M059J (cell line): ENCODE measurements around the gene MAMDC4. TPM values are rescaled to one million over a fixed set of nuclear protein-coding genes. Genes with fewer than 3 reads are reported as not detected.

ENCODE experiments used
- DNase-seq: peaks from one replicate; pipeline ENCODE4 v3.0.0-alpha.2; 2012; ENCODE audit warnings: low read depth
- total RNA-seq: library from RNA; depleted of rRNA; stranded (reverse); fragments of >200 nt; shearing (Covaris generic); gene quantifications from 2 replicates; pipeline ENCODE4 v1.2.3, GENCODE V29; 2014; rRNA removed

The MAMDC4 gene
- total RNA-seq, 1 experiment from 2014 or later = 0.44 TPM

DNA sequence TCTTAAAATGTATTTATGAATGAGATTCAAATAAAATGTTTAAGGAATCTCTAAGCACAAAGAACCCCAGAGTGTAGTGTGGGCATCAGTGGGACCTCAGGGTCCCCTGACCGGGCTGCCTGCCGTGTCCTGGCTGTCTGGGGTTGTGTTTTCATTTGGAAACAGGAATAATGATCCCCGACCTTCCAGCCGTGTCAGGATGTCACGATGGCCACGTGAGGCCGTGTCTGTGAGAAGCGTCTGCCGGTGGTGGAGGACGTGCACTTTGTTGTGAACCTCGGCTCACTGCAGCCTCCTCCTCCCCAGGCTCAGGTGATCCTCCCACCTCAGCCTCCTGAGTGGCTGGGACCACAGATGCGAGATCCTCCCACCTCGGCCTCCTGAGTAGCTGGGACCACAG is 38.5 kb downstream of the MAMDC4 start:
- DNase-seq = no peak

DNA sequence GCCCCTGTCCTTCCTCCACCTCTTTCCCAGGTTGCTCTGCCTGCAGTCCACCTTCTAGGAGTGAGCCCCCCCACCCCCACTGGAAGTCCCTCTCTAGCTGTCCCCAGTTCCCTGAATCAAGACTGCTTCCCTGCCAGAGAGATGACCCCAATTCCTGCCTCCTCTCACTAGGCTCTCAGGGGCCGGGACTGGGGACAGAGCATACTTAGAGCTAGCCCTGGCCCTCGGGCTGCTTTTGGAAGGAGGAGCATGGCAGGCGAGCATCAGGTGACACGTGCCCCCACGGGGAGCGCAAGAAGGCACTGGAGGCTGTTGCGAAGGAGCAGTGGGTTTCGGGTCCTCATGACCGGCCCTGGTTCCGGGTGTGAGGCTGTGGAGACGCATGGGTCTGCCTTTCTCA is 43.9 kb downstream of the MAMDC4 start:
- DNase-seq = no peak

DNA sequence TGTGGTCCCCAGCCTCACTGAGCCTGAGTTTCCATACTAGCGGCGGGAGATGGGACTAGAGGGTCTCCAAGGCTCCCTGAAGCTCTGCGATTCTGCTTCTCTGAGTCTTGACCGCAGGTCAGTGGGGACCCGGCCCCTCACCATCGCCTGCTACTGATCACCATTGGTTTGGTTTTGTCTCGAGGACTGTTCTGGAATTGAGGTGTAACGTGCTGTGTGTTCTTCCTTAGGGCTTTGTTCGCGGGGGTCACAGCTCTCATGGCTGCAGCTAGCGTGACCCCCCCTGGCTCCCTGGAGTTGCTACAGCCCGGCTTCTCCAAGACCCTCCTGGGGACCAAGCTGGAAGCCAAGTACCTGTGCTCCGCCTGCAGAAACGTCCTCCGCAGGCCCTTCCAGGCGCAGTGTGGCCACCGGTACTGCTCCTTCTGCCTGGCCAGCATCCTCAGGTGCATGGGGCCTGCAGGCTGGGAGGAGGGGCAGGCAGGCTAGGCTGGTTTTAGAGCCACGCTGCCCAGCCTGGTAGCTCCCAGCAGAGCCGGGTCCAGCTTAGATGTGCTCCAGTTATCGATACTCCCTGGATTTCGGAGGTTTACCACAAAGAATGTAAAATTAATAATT is 46.4 kb downstream of the MAMDC4 start:
- no peak for DNase-seq

- no peak for DNase-seq
These were observed 47.0 kb downstream of the MAMDC4 start for GRCh38 chr9:136899196-136899595.

GRCh38 chr9:136900556-136900955 is 48.4 kb downstream of the MAMDC4 start:
- no peak for DNase-seq

DNA sequence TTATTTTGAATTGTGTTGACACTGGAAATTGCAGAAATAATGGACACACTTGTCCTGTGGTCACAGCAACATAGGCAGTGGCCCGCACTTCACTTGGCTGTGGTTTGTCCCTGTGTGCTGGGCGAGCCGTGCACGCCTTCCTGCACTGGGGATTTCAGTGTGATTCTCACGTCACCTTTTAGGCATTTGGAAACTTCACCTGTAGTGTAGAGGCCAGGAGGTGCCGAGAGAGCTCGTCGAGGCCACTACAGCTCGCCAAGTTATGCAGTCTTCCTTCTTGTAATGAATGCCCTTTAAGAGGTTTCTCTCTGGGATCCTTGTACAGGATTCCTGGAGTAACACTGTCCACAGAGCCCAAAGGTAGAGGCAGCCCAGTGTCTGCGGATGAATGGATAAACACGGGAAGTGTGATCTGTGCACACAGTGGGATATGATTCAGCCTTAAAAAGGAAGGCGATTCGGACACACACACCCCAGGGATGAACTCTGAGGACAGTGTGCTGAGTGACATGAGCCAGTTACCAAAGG is 48.9 kb downstream of the MAMDC4 start:
- DNase-seq = no peak

- DNase-seq = peak; percentile 93
These were observed 49.5 kb downstream of the MAMDC4 start for GRCh38 chr9:136901516-136902258.

DNA sequence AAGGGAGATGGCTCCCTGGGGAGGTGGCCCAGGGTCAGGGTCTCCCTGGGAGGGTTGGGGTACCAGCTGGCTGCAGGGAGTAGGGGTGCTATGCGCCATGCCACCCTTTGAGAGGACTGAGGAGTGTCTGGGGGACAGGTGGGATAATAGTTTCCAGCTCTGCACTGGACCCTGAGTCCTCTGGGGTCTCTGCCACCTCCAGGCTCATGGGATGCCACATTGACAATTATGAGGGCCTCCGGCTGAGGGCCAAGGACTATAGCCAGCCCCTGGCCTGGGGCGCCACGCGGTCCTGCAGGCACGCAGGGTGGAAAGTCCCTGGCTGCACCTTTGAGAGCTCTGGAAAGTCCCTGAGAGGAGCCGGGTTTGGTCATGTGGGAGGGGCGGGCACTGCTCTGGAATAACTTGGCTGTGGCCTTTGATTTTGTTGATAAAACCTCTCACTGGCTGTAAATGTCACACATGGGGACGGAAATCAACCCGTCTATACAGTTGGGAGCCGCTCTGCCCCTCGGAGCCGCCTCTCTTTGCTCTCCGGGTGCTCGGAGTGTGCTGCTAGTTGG is 50.2 kb downstream of the MAMDC4 start:
- DNase-seq = peak; percentile 94

DNA sequence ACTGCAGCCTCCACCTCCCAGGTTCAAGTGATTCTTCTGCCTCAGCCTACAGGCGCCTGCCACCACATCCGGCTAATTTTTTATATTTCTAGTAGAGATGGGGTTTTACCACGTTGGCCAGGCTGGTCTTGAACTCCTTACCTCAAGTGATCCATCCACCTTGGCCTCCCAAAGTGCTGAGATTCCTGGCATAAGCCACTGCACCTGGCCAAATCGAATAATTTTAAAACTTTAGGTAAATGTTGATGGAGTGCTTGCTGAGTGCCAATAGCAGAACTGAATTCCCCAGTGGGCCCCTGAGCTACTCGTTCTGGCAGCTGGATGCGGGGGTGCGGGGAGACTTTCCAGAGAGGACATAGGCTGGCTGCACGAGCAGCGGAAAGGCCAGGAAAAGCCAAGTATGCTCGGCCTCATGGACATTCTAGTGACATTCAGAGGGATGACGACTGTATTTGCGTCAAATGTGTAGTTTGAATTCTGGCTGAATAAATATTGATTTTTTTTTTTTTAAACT is 51.0 kb downstream of the MAMDC4 start:
- no peak for DNase-seq

DNA sequence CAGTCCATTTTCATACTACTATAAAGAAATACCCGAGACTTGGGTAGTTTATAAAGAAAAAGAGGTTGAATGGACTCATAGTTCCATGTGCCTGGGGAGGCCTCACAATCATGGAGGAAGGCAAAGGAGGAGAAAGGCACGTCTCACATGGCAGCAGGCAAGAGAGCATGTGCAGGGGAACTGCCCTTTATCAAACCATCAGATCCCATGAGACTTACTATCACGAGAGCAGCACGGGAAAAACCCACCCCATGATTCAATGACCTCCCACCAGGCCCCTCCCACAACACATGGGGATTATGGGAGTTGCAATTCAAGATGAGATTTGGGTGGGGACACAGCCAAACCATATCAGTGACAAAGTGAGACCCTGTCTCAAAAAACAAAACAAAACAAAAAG is 54.1 kb downstream of the MAMDC4 start:
- DNase-seq = no peak

GRCh38 chr9:136907011-136907914 is 55.1 kb downstream of the MAMDC4 start:
- no peak for DNase-seq

Other genes with a start within 250 kb of the MAMDC4 start
- 18.0 and 20.9 TPM in 2 replicates for gene EGFL7, start 189.4 kb upstream of the MAMDC4 start, total RNA-seq
- 47.9 and 55.7 TPM in 2 replicates for gene AGPAT2, start 164.9 kb upstream of the MAMDC4 start, total RNA-seq
- 1.5 and 1.6 TPM in 2 replicates for gene DIPK1B, start 139.8 kb upstream of the MAMDC4 start, total RNA-seq
- not detected in 2 replicates for gene LCN10, start 109.4 kb upstream of the MAMDC4 start, total RNA-seq
- not detected in 2 replicates for gene LCN6, start 103.8 kb upstream of the MAMDC4 start, total RNA-seq
- gene LCN8, start 94.1 kb upstream of the MAMDC4 start, total RNA-seq = not detected in 2 replicates
- not detected in 2 replicates for gene LCN15, start 87.8 kb upstream of the MAMDC4 start, total RNA-seq
- gene TMEM141, start 61.0 kb upstream of the MAMDC4 start, total RNA-seq = 63.0 and 84.8 TPM in 2 replicates
- not detected in 2 replicates for gene CCDC183, start 56.0 kb upstream of the MAMDC4 start, total RNA-seq
- 55.9 and 75.4 TPM in 2 replicates for gene RABL6, start 44.4 kb upstream of the MAMDC4 start, total RNA-seq
- 0.15 and 1.1 TPM in 2 replicates for gene AJM1, start 9.9 kb upstream of the MAMDC4 start, total RNA-seq
- gene PHPT1, start 2.9 kb upstream of the MAMDC4 start, total RNA-seq = 81.2 and 95.3 TPM in 2 replicates
- gene EDF1, start 14.0 kb downstream of the MAMDC4 start, total RNA-seq = 567 and 587 TPM in 2 replicates
- gene TRAF2, start 34.2 kb downstream of the MAMDC4 start, total RNA-seq = 13.6 and 26.8 TPM in 2 replicates
- 78.4 and 117 TPM in 2 replicates for gene FBXW5, start 92.4 kb downstream of the MAMDC4 start, total RNA-seq
- 0.89 TPM in 1 of 2 replicates, not detected in the other for gene C8G, start 92.9 kb downstream of the MAMDC4 start, total RNA-seq
- gene LCN12, start 99.9 kb downstream of the MAMDC4 start, total RNA-seq = 1.2 TPM in 1 of 2 replicates, not detected in the other
- not detected in 2 replicates for gene PTGDS, start 125.2 kb downstream of the MAMDC4 start, total RNA-seq
- not detected in 2 replicates for gene LCNL1, start 130.6 kb downstream of the MAMDC4 start, total RNA-seq
- gene PAXX, start 140.1 kb downstream of the MAMDC4 start, total RNA-seq = 53.1 and 59.0 TPM in 2 replicates
- 11.0 and 18.9 TPM in 2 replicates for gene CLIC3, start 144.2 kb downstream of the MAMDC4 start, total RNA-seq
- gene ABCA2, start 175.9 kb downstream of the MAMDC4 start, total RNA-seq = 9.2 and 10.2 TPM in 2 replicates
- not detected in 2 replicates for gene FUT7, start 179.7 kb downstream of the MAMDC4 start, total RNA-seq
- gene NPDC1, start 193.8 kb downstream of the MAMDC4 start, total RNA-seq = 8.2 and 10.7 TPM in 2 replicates
- not detected in 2 replicates for gene ENTPD2, start 201.7 kb downstream of the MAMDC4 start, total RNA-seq
- gene SAPCD2, start 218.2 kb downstream of the MAMDC4 start, total RNA-seq = 11.8 and 28.5 TPM in 2 replicates
- gene UAP1L1, start 225.2 kb downstream of the MAMDC4 start, total RNA-seq = 6.7 and 12.9 TPM in 2 replicates
- gene MAN1B1, start 234.6 kb downstream of the MAMDC4 start, total RNA-seq = 86.8 and 145 TPM in 2 replicates